ENCODE results near the gene CIAO2B.

CIAO2B gene

GRCh38 chr16:66948134-66948836, 14.1 kb upstream of the CIAO2B start:
- no peak overlapping the region for H3K4me3 ChIP-seq (ENCODE audit: low read depth, low read length, poor library complexity, severe bottlenecking)
- H4K20me1 ChIP-seq (ENCODE audit: insufficient read depth, low read length) = no peaks in the 10 kb centered on the region
- peaks cover 4% of the 10 kb centered on the region for H3K4me1 ChIP-seq (ENCODE audit: insufficient read depth, low read length, severe bottlenecking)
- H3K9me3 ChIP-seq (ENCODE audit: low read length) = 0 out of 2 replicates have a peak, but pooled peaks cover 3% of the 10 kb centered on the region
- H3K36me3 ChIP-seq (ENCODE audit: insufficient read depth, low read length) = peaks cover 3% of the 10 kb centered on the region; the same call in 1 of the 2 replicates
- H3K9me2 ChIP-seq (ENCODE audit: low read depth, low read length) = no peaks in the 10 kb centered on the region
- H3K27me3 ChIP-seq (ENCODE audit: insufficient read depth, low read length) = peaks cover 5% of the 10 kb centered on the region; the same call in 1 of the 2 replicates
- no peak overlapping the region for H2AFZ ChIP-seq (ENCODE audit: low read length)
- H3K27ac ChIP-seq (ENCODE audit: low read depth, low read length, poor library complexity, severe bottlenecking) = no peak overlapping the region
- peak overlapping the region; percentile 13; the same call in 1 of the 2 replicates for H3K4me2 ChIP-seq (ENCODE audit: low read length)
- H3K79me2 ChIP-seq (ENCODE audit: insufficient read depth, low read length) = no peaks in the 10 kb centered on the region
- no peaks in the 10 kb centered on the region for H3F3A ChIP-seq (ENCODE audit: insufficient read depth, low read length)
- no peak overlapping the region for H3K9ac ChIP-seq (ENCODE audit: low read length)
- TF ChIP-seq, protein P1, sequence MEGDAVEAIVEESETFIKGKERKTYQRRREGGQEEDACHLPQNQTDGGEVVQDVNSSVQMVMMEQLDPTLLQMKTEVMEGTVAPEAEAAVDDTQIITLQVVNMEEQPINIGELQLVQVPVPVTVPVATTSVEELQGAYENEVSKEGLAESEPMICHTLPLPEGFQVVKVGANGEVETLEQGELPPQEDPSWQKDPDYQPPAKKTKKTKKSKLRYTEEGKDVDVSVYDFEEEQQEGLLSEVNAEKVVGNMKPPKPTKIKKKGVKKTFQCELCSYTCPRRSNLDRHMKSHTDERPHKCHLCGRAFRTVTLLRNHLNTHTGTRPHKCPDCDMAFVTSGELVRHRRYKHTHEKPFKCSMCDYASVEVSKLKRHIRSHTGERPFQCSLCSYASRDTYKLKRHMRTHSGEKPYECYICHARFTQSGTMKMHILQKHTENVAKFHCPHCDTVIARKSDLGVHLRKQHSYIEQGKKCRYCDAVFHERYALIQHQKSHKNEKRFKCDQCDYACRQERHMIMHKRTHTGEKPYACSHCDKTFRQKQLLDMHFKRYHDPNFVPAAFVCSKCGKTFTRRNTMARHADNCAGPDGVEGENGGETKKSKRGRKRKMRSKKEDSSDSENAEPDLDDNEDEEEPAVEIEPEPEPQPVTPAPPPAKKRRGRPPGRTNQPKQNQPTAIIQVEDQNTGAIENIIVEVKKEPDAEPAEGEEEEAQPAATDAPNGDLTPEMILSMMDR (IDR thresholded peaks at IDR 0.05; ENCODE audit: low read length) = no peak
- no peak for TF ChIP-seq EZH2 (IDR thresholded peaks at IDR 0.05; ENCODE audit: borderline replicate concordance, low read length)

DNA sequence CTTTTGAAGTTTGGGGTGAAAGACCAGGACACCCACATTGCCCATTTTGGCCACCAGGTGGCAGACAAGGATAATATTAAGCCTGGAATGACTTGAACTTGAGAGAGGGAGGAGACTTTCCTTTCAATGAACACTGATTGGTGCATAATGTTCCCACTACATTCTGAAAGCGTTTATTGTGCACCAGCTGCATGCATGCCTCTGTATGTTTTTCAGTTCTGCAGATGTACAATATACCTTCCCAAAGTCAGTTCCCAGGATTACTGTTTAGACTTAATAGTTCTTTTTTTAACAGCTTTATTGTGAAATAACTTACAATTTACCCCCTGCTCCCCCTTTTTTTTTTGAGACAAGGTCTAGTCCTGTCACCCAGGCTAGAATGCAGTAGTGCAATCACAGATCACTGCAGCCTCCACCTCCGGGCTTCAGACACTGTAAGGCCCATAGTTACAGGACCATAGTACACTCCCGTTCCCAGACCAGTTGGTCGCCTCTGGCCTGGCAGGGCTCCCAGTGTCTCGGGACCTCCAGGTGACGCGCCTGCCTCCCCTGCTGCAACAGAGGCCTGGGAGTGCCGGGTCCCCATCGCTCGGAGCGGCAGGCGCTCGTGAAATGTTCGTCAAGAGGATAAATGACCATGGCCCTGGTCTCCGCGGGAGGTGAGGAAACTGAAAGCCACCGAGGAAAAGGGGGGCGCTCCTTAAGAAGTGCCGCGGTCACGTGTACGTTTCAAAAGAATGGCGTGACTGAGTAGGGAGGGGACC, 13.3 kb upstream of the CIAO2B start:
- Histone ChIP-seq H3K9ac (ENCODE audit: low read length) (no peak overlapping the region), H3K9me2 (ENCODE audit: low read depth, low read length) (no peaks in the 10 kb centered on the region), H2AFZ (ENCODE audit: low read length) (no peak overlapping the region), H3K4me2 (ENCODE audit: low read length) (peak overlapping the region; percentile 13; the same call in 1 of the 2 replicates), H4K20me1 (ENCODE audit: insufficient read depth, low read length) (no peaks in the 10 kb centered on the region), H3K4me3 (ENCODE audit: low read depth, low read length, poor library complexity, severe bottlenecking) (peak overlapping the region; percentile 2), H3F3A (ENCODE audit: insufficient read depth, low read length) (no peaks in the 10 kb centered on the region), H3K36me3 (ENCODE audit: insufficient read depth, low read length) (peaks cover 11% of the 10 kb centered on the region; the same call in 1 of the 2 replicates), H3K79me2 (ENCODE audit: insufficient read depth, low read length) (no peaks in the 10 kb centered on the region), H3K4me1 (ENCODE audit: insufficient read depth, low read length, severe bottlenecking) (peaks cover 4% of the 10 kb centered on the region), H3K27ac (ENCODE audit: low read depth, low read length, poor library complexity, severe bottlenecking) (no peak overlapping the region), H3K9me3 (ENCODE audit: low read length) (0 out of 2 replicates have a peak, but pooled peaks cover 3% of the 10 kb centered on the region), H3K27me3 (ENCODE audit: insufficient read depth, low read length) (peaks cover 5% of the 10 kb centered on the region; the same call in 1 of the 2 replicates)
- TF ChIP-seq, protein P1 (IDR thresholded peaks at IDR 0.05; ENCODE audit: low read length) = peak; percentile 89
- TF ChIP-seq EZH2 (IDR thresholded peaks at IDR 0.05; ENCODE audit: borderline replicate concordance, low read length) = no peak; the same call in 1 of the 2 replicates

GRCh38 chr16:66946974-66947301, 12.7 kb upstream of the CIAO2B start:
- no peaks in the 10 kb centered on the region for H3K79me2 ChIP-seq (ENCODE audit: insufficient read depth, low read length)
- H2AFZ ChIP-seq (ENCODE audit: low read length) = no peak overlapping the region
- H3K4me2 ChIP-seq (ENCODE audit: low read length) = no peak overlapping the region
- no peaks in the 10 kb centered on the region for H4K20me1 ChIP-seq (ENCODE audit: insufficient read depth, low read length)
- no peak overlapping the region for H3K9ac ChIP-seq (ENCODE audit: low read length)
- no peak overlapping the region for H3K27ac ChIP-seq (ENCODE audit: low read depth, low read length, poor library complexity, severe bottlenecking)
- H3K4me3 ChIP-seq (ENCODE audit: low read depth, low read length, poor library complexity, severe bottlenecking) = no peak overlapping the region
- no peaks in the 10 kb centered on the region for H3K9me2 ChIP-seq (ENCODE audit: low read depth, low read length)
- TF ChIP-seq EZH2 (IDR thresholded peaks at IDR 0.05; ENCODE audit: borderline replicate concordance, low read length) = no peak
- TF ChIP-seq, protein P1 (IDR thresholded peaks at IDR 0.05; ENCODE audit: low read length) = no peak
- 0 out of 2 replicates have a peak, but pooled peaks cover 3% of the 10 kb centered on the region for H3K9me3 ChIP-seq (ENCODE audit: low read length)
- H3K4me1 ChIP-seq (ENCODE audit: insufficient read depth, low read length, severe bottlenecking) = peaks cover 4% of the 10 kb centered on the region
- peaks cover 16% of the 10 kb centered on the region; the same call in 1 of the 2 replicates for H3K36me3 ChIP-seq (ENCODE audit: insufficient read depth, low read length)
- peaks cover 5% of the 10 kb centered on the region; the same call in 1 of the 2 replicates for H3K27me3 ChIP-seq (ENCODE audit: insufficient read depth, low read length)
- no peaks in the 10 kb centered on the region for H3F3A ChIP-seq (ENCODE audit: insufficient read depth, low read length)

All from OCI-LY1 (cell line).